Upper lobe of left lung (tissue), 6 donors: Measurements from ENCODE around the gene KRTAP23-1. TPM values are rescaled to one million over a fixed set of nuclear protein-coding genes. Genes with fewer than 3 reads are reported as not detected.

Experiments used
- ATAC-seq, 2 donors: fragments of 200-7000 bp; cut with Tn5 transposase; one replicate each; pipeline ENCODE4 v1.9.1; 2022; ENCODE audit warnings: mild to moderate bottlenecking in 2 of 2, moderate library complexity in 2 of 2; ENCODE audit not compliant: low FRiP score in 2 of 2
- DNase-seq, 2 donors: peaks; one replicate each; pipeline ENCODE4 v3.0.0-alpha.2; 2019 to 2020
- H3K27ac ChIP-seq, 4 donors: fragments of 200-600 bp; sonication (generic); one replicate each; pipeline ENCODE4 v1.5.1; 2016 to 2019
- H3K27me3 ChIP-seq, 4 donors: fragments of 200-600 bp; sonication (generic); one replicate each; pipeline ENCODE4 v1.5.1; 2017 to 2019
- H3K36me3 ChIP-seq, 4 donors: fragments of 200-600 bp; sonication (generic); one replicate each; pipeline ENCODE4 v1.5.1; 2016 to 2019
- H3K4me1 ChIP-seq, 4 donors: fragments of 200-600 bp; sonication (generic); one replicate each; pipeline ENCODE4 v1.5.1; 2018 to 2019
- H3K4me3 ChIP-seq, 4 donors: fragments of 200-600 bp; sonication (generic); one replicate each; pipeline ENCODE4 v1.5.1; 2017 to 2019; ENCODE audit warnings: mild to moderate bottlenecking in 2 of 4, moderate library complexity in 1 of 4
- H3K9me3 ChIP-seq, 4 donors: fragments of 200-600 bp; sonication (generic); one replicate each; pipeline ENCODE4 v1.5.1; 2018 to 2019
- CTCF ChIP-seq, 6 experiments: fragments of 450-650 bp in 4 of 6; fragments of 200-600 bp in 2 of 6; sonication (generic) in 2 of 6; IDR thresholded peaks; one replicate each; pipeline ENCODE4 v1.5.1; 2016 to 2019; ENCODE audit warnings: antibody characterized with exemption in 6 of 6
- EP300 ChIP-seq, 4 donors: sonication (generic); formaldehyde crosslinking; IDR thresholded peaks; one replicate each; pipeline ENCODE4 v1.5.1; 2017; ENCODE audit warnings: antibody characterized with exemption in 4 of 4, control low read depth in 2 of 4
- POLR2A ChIP-seq, 4 donors: fragments of 450-650 bp; IDR thresholded peaks; one replicate each; pipeline ENCODE4 v1.5.1; 2016 to 2017; ENCODE audit warnings: antibody characterized with exemption in 4 of 4, mild to moderate bottlenecking in 2 of 4
- POLR2AphosphoS5 ChIP-seq, 2 donors: sonication (generic); formaldehyde crosslinking; IDR thresholded peaks; one replicate each; pipeline ENCODE4 v1.5.1; 2017; ENCODE audit warnings: antibody characterized with exemption in 2 of 2
- WGBS, 2 donors: methylation state at CpG; one replicate each; pipeline ENCODE4 v1.1.5; 2017 to 2018; 5-methylcytosine and 5-hydroxymethylcytosine counted together
- total RNA-seq, 6 donors: library from RNA; depleted of rRNA in 4 of 6; stranded (reverse); fragments of >200 nt in 4 of 6; gene quantifications; one replicate each; pipeline versions ENCODE4 v1.1.0 to v1.2.1, GENCODE V29; 2016 to 2021
- donor health status: DM: no; HTN: no; CAD: no; lungs with moderate emphysema.
- donor health status: DM: no; HTN: yes; CAD: no; lungs with severe emphysema.

The KRTAP23-1 gene
- total RNA-seq, 6 donors from 2014 or later: not detected

- 49 to 51% methylated on average over 2 of the region's 2 CpGs for WGBS, 2 donors
- no peak for TF ChIP-seq CTCF (IDR thresholded peaks at IDR 0.05)
- no peak for TF ChIP-seq POLR2A (IDR thresholded peaks at IDR 0.05)
- TF ChIP-seq EP300 (IDR thresholded peaks at IDR 0.05): no peak
- no peak for TF ChIP-seq POLR2AphosphoS5 (IDR thresholded peaks at IDR 0.05)
- no peaks in the 10 kb centered on the region for H3K36me3 ChIP-seq
- no peak overlapping the region for H3K27ac ChIP-seq
- no peaks in the 10 kb centered on the region for H3K4me1 ChIP-seq
- DNase-seq: no peak
- H3K27me3 ChIP-seq: no peaks in the 10 kb centered on the region
- ATAC-seq: no peak
- no peak overlapping the region for H3K4me3 ChIP-seq
- no peaks in the 10 kb centered on the region for H3K9me3 ChIP-seq
These were observed 11.8 kb downstream of the KRTAP23-1 start for GRCh38 chr21:30336596-30336995.

- no peaks in the 10 kb centered on the region for H3K4me1 ChIP-seq
- TF ChIP-seq POLR2A (IDR thresholded peaks at IDR 0.05) (no peak), EP300 (IDR thresholded peaks at IDR 0.05) (no peak)
- no peaks in the 10 kb centered on the region for H3K36me3 ChIP-seq
- H3K27me3 ChIP-seq: no peaks in the 10 kb centered on the region
- H3K9me3 ChIP-seq: no peaks in the 10 kb centered on the region
- no peak overlapping the region for H3K4me3 ChIP-seq
- no peak for ATAC-seq
- DNase-seq: no peak
- no peak overlapping the region for H3K27ac ChIP-seq
- WGBS, 2 donors: 74 to 77% methylated on average over 3 of the region's 3 CpGs
These were observed 14.7 kb downstream of the KRTAP23-1 start for GRCh38 chr21:30333736-30334135.

- H3K9me3 ChIP-seq: no peaks in the 10 kb centered on the region
- no peaks in the 10 kb centered on the region for H3K36me3 ChIP-seq
- H3K4me3 ChIP-seq: no peak overlapping the region
- no peaks in the 10 kb centered on the region for H3K4me1 ChIP-seq
- H3K27me3 ChIP-seq: no peaks in the 10 kb centered on the region
- no peak for DNase-seq
- no peak for ATAC-seq
- TF ChIP-seq POLR2AphosphoS5 (IDR thresholded peaks at IDR 0.05) (no peak), EP300 (IDR thresholded peaks at IDR 0.05) (no peak), POLR2A (IDR thresholded peaks at IDR 0.05) (no peak), CTCF (IDR thresholded peaks at IDR 0.05) (no peak)
- no peak overlapping the region for H3K27ac ChIP-seq
- 70 to 94% methylated on average over 2 of the region's 2 CpGs for WGBS, 2 donors
These were observed 15.7 kb downstream of the KRTAP23-1 start for GRCh38 chr21:30332681-30333080.

- Histone ChIP-seq H3K36me3 (no peaks in the 10 kb centered on the region), H3K4me3 (no peak overlapping the region), H3K27me3 (no peaks in the 10 kb centered on the region), H3K27ac (no peak overlapping the region), H3K9me3 (no peaks in the 10 kb centered on the region), H3K4me1 (no peaks in the 10 kb centered on the region)
- no peak for DNase-seq
- no peak for ATAC-seq
- TF ChIP-seq CTCF (IDR thresholded peaks at IDR 0.05) (no peak), POLR2A (IDR thresholded peaks at IDR 0.05) (no peak), POLR2AphosphoS5 (IDR thresholded peaks at IDR 0.05) (no peak), EP300 (IDR thresholded peaks at IDR 0.05) (no peak)
- 88 to 92% methylated on average over 4 of the region's 4 CpGs for WGBS, 2 donors
These were observed 19.1 kb downstream of the KRTAP23-1 start for GRCh38 chr21:30329203-30329875.

- DNase-seq: no peak
- no peak overlapping the region for H3K27ac ChIP-seq
- H3K36me3 ChIP-seq: no peaks in the 10 kb centered on the region
- ATAC-seq: no peak
- H3K27me3 ChIP-seq: no peaks in the 10 kb centered on the region
- H3K9me3 ChIP-seq: no peaks in the 10 kb centered on the region
- no peak overlapping the region for H3K4me3 ChIP-seq
- TF ChIP-seq POLR2A (IDR thresholded peaks at IDR 0.05) (no peak), POLR2AphosphoS5 (IDR thresholded peaks at IDR 0.05) (no peak), EP300 (IDR thresholded peaks at IDR 0.05) (no peak), CTCF (IDR thresholded peaks at IDR 0.05) (no peak)
- H3K4me1 ChIP-seq: no peaks in the 10 kb centered on the region
These were observed 22.0 kb downstream of the KRTAP23-1 start for GRCh38 chr21:30326390-30326789.
